WTC11 (cell line): Measurements from ENCODE around the gene RPP14.

Experiments
- ATF3 ChIP-seq: sonication (generic); formaldehyde crosslinking; conservative IDR thresholded peaks from 2 replicates; pipeline ENCODE4 v1.8.1; 2022; ENCODE audit warnings: mild to moderate bottlenecking, missing genetic modification reagents
- CTCF ChIP-seq: fragments of 200-600 bp; IDR thresholded peaks from 2 replicates; pipeline ENCODE4 v1.8.0; 2022; ENCODE audit warnings: antibody characterized with exemption
- ESRRA ChIP-seq: sonication (generic); formaldehyde crosslinking; IDR thresholded peaks from 2 replicates; pipeline ENCODE4 v1.8.1; 2022; ENCODE audit warnings: mild to moderate bottlenecking, missing genetic modification reagents, borderline replicate concordance
- JUN ChIP-seq: sonication (generic); formaldehyde crosslinking; IDR thresholded peaks from 2 replicates; pipeline ENCODE4 v1.8.0; 2023; ENCODE audit warnings: mild to moderate bottlenecking, missing genetic modification reagents
- RELA ChIP-seq: sonication (generic); formaldehyde crosslinking; IDR thresholded peaks from 2 replicates; pipeline ENCODE4 v1.8.1; 2022; ENCODE audit warnings: missing genetic modification reagents, mild to moderate bottlenecking, borderline replicate concordance
- ZNF416 ChIP-seq: fragments of 250-450 bp; sonication (Bioruptor Pico); IDR thresholded peaks from 2 replicates; pipeline ENCODE4 v1.9.0; 2021; ENCODE audit warnings: mild to moderate bottlenecking, inconsistent platforms

GRCh38 chr3:58361866-58362265, 55.8 kb downstream of the RPP14 start:
- TF ChIP-seq ESRRA (CRISPR knock-in tag) (no peak), JUN (CRISPR knock-in tag) (no peak), ZNF416 (CRISPR knock-in tag) (no peak), ATF3 (CRISPR knock-in tag) (no peak), CTCF (no peak), RELA (no peak)
